SJCRH30 (cell line): Measurements from ENCODE around the gene APBB1. TPM values are rescaled to one million over a fixed set of nuclear protein-coding genes. Genes with fewer than 3 reads are reported as not detected.

ENCODE experiments used
- DNase-seq, 2 experiments: peaks; one replicate each; pipeline ENCODE4 v3.0.0-alpha.2; 2015 to 2020
- H3K27ac ChIP-seq: fragments of 250-450 bp; sonication (Bioruptor Pico); 2 replicates; pipeline ENCODE4 v1.5.1; 2020; ENCODE audit warnings: mild to moderate bottlenecking, moderate library complexity
- H3K27me3 ChIP-seq: fragments of 250-450 bp; sonication (Bioruptor Pico); 2 replicates; pipeline ENCODE4 v1.5.1; 2020; ENCODE audit warnings: mild to moderate bottlenecking, moderate library complexity
- H3K36me3 ChIP-seq: fragments of 250-450 bp; sonication (Bioruptor Pico); 2 replicates; pipeline ENCODE4 v1.5.1; 2020; ENCODE audit warnings: mild to moderate bottlenecking, moderate library complexity
- H3K4me1 ChIP-seq: fragments of 250-450 bp; sonication (Bioruptor Pico); 2 replicates; pipeline ENCODE4 v1.5.1; 2020; ENCODE audit warnings: mild to moderate bottlenecking, moderate library complexity
- H3K4me3 ChIP-seq: fragments of 250-450 bp; sonication (Bioruptor Pico); 2 replicates; pipeline ENCODE4 v1.5.1; 2020; ENCODE audit warnings: mild to moderate bottlenecking, moderate library complexity
- H3K9me3 ChIP-seq: fragments of 250-450 bp; sonication (Bioruptor Pico); replicated peaks from 2 replicates; pipeline ENCODE4 v1.5.1; 2020; ENCODE audit warnings: mild to moderate bottlenecking, moderate library complexity
- total RNA-seq: library from RNA; depleted of rRNA; stranded (reverse); fragments of >200 nt; shearing (Covaris generic); gene quantifications from 2 replicates; pipeline ENCODE4 v1.2.3, GENCODE V29; 2014

The APBB1 gene
- total RNA-seq, 1 experiment from 2014 or later = 19.6 TPM

DNA sequence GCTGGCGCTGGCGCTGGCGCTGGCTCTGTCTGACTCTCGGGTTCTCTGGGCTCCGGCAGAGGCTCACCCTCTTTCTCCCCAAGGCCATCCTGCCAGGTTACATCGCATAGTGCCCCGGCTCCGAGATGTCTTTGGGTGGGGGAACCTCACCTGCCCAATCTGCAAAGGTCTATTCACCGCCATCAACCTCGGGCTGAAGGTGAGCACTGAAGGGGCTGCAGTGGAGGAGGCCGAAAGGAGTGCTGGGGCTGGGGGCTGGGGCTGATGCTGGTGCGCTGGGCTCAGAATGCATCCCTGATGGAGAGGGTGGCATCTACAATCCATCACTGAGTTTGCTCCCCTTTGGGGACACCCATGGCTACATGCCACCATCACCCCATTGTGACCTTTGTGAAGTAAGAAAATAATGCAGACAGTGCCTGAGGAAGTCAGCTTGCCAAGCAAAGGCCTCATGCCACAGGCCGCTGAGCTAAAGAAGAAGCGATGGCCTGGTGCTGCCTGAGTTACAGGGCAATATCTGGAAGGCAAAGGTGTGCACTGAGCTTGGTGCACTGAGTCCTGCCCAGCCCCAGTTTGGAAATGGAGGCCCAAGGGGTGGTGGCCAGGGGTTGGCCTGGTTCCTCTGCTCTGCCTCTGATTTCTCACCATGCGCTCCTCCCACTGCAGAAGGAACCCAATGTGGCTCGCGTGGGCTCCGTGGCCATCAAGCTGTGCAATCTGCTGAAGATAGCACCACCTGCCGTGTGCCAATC lies 28.0 kb downstream of the APBB1 start:
- Histone ChIP-seq H3K27ac (peak overlapping the region; percentile 23; the same call in 1 of the 2 replicates), H3K4me3 (peak overlapping the region; percentile 72), H3K36me3 (no peaks in the 10 kb centered on the region), H3K9me3 (no peaks in the 10 kb centered on the region), H3K27me3 (no peaks in the 10 kb centered on the region), H3K4me1 (no peaks in the 10 kb centered on the region; the same call in 1 of the 2 replicates)
- no peak for DNase-seq

DNA sequence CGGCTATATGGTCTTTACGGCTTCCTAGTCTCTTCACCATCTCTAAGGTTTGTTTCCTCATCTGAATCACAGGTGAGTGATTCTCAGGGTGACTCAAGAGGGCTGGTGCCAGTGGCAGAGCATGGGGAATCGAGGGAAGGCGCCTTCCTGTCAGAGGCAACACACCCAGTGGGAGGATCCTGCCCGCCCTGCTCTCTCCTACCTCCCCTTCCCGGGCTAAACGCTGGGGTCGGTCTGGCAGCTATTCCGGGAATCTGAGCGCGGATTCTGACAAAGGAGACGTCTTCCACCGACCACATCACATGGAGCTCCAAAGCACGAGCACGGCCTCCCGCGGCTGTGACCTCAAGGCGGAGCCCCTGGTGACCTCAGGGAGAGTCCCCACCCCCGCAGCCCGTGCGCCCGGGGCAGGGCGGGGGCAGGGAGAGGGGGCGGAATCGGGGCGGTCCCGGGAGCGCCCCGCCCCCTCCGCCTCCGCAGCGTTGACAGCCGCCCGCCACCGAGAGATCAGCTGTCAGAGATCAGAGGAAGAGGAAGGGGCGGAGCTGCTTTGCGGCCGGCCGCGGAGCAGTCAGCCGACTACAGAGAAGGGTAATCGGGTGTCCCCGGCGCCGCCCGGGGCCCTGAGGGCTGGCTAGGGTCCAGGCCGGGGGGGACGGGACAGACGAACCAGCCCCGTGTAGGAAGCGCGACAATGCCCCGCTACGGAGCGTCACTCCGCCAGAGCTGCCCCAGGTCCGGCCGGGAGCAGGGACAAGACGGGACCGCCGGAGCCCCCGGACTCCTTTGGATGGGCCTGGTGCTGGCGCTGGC lies 28.8 kb downstream of the APBB1 start, which contains the start of gene SMPD1:
Gene SMPD1, plus strand, starts transcription at position 570 of the 813 bp plus-strand sequence. Its CDS starts 125 bp downstream, at position 695.
- Histone ChIP-seq H3K27me3 (no peaks in the 10 kb centered on the region), H3K36me3 (no peaks in the 10 kb centered on the region), H3K4me1 (no peaks in the 10 kb centered on the region; the same call in 1 of the 2 replicates), H3K4me3 (peak within 1 kb of the TSS; percentile 72), H3K9me3 (no peaks in the 10 kb centered on the region), H3K27ac (peak within 1 kb of the TSS; percentile 23; the same call in 1 of the 2 replicates)
- DNase-seq = peak; percentile 88 to 89

DNA sequence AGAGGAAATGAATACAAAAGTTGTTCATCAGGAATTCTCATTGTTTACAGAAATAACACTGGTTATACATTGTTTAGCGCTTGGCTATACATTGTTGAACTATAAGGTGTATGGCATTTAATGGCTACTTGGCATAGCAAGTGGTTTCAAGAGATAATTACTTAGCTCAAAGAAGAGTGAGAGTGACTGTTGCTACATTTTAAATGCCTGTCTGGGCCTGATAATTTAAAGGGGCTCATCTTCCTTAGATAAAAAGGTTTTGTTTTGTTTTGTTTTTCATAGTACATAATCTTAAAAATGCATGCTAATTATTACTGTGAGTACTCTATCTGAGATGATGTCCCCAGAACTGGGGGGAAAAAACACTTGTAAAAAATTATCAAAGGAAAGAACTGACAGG lies 30.1 kb downstream of the APBB1 start:
- no peaks in the 10 kb centered on the region; the same call in 1 of the 2 replicates for H3K4me1 ChIP-seq
- no peaks in the 10 kb centered on the region for H3K9me3 ChIP-seq
- no peak overlapping the region for H3K27ac ChIP-seq
- no peak overlapping the region for H3K4me3 ChIP-seq
- H3K27me3 ChIP-seq = no peaks in the 10 kb centered on the region
- no peaks in the 10 kb centered on the region for H3K36me3 ChIP-seq
- DNase-seq = no peak

DNA sequence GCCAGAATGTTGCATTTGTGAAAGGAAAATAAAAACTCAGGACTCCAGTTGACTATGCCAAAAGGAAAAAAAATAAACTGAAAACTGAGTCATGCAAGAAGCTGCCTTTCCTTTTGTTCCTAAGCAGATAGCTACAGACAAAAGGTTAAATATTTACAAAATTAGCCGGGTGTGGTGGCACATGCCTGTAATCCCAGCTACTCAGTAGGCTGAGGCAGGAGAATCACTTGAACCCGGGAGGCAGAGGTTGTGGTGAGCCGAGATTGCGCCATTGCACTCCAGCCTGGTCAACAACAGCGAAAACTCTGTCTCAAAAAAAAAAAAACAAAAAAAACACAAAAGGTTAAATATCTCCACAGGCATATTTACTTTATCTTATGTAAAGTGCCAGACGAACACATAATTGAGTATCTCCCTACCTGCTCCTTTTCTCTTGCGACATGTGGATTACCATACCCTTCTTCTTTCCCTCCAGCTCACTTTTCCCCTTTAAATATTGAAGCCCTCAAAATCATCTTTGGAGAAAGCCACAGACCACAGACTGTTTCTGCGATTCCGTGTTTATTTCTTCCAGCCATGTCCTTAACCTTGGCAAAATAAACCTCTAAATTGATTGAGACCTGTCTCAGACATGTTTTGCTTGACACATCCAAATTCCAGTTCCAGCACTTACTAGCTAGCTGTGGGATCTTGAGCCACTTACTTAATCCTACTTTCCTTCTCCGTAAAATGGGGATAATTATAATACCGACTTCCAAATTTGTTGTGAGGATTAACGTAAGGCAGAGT lies 30.9 kb downstream of the APBB1 start:
- H3K27me3 ChIP-seq = no peaks in the 10 kb centered on the region
- no peak overlapping the region for H3K4me3 ChIP-seq
- H3K4me1 ChIP-seq = no peaks in the 10 kb centered on the region; the same call in 1 of the 2 replicates
- H3K27ac ChIP-seq = no peak overlapping the region
- DNase-seq = no peak
- H3K36me3 ChIP-seq = no peaks in the 10 kb centered on the region
- H3K9me3 ChIP-seq = no peaks in the 10 kb centered on the region

DNA sequence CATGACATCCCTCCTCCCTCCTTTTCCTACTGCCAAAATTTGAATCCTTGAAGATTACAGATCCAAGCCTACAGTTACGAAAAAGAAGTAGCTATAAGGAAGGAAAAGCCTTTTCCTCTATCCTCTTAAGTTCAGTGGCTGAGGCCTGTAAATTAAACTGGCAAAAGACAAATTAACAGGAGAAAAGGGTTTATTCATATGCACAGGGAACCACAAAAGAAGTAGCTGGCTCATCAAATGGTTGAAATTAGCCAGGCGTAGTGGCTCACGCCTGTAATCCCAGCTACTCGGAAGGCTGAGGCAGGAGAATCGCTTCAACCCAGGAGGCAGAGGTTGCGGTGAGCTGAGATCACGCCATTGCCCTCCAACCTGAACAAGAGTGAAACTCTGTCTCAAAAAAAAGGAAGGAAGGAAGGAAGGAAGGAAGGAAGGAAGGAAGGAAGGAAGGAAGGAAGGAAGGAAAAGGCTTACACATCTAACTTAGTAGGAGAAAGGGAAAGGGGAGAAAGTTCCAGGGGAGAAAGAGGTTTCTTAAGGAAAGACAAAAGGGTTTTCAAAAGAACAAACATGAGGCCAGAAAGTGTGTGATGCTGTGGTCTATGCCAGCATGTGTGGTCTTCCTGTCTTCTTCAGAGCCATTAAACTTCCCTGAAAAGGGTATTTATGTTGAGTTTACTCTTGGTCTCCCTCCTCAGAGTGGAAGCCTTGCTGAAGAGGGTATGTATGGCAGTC lies 33.7 kb downstream of the APBB1 start:
- Histone ChIP-seq H3K4me3 (no peak overlapping the region), H3K27me3 (no peaks in the 10 kb centered on the region), H3K9me3 (no peaks in the 10 kb centered on the region), H3K27ac (no peak overlapping the region), H3K4me1 (no peaks in the 10 kb centered on the region; the same call in 1 of the 2 replicates), H3K36me3 (no peaks in the 10 kb centered on the region)
- no peak for DNase-seq

DNA sequence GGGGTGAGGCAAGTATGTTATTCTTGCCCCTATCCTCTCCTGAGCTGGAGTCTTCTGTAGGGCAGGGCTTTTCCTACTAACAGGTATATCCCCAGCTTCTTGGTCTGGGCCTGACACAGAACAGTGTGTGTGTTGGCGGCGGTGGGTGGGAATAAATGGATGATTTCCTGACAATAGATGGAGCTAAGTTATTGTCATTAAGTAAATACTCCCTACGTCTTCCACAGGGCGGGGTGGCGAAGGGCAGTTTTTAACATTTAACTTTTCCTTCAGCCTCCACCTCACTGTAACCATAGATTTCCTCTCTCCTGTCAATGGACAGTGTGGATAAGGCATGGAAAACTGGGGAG lies 40.3 kb downstream of the APBB1 start:
- no peaks in the 10 kb centered on the region for H3K4me1 ChIP-seq
- peaks cover 7% of the 10 kb centered on the region; the same call in 1 of the 2 replicates for H3K27me3 ChIP-seq
- H3K9me3 ChIP-seq = no peaks in the 10 kb centered on the region
- H3K4me3 ChIP-seq = no peak overlapping the region
- no peak overlapping the region for H3K27ac ChIP-seq
- no peaks in the 10 kb centered on the region for H3K36me3 ChIP-seq
- no peak for DNase-seq

DNA sequence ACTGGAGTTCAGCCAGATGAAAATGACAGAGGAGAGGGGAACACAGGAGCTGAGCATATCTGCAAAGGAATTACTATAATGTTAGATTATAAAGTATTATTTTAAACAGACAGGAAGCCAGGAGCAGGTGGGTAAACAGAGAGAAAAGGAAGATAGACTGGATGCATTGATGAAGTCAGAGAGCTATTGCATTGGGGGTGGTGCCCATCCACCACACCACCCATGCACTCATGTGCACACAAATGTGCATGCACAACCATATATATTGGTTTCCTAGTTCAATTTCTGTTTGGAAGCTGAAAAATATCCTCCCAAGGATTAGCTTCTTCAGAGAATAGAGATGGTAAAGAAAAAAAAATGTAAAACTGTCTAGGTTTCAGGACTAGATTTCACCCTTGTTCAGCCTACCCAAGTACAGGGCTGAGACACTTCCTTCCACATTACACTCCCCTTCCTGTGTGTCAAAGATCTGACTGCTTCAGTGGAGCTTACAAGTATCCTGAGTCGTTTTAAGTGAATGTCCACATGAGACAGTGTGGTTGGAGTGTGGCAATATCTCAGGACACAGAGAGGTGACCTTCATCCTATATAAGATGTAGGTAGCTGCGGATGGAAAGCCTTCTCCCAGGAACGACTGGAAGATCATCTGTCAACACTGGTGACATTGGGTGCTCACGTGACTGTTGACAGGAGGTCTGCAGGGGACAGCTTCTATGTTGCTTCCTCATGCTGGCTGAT lies 40.8 kb downstream of the APBB1 start:
- Histone ChIP-seq H3K9me3 (no peaks in the 10 kb centered on the region), H3K4me3 (no peak overlapping the region), H3K27me3 (peaks cover 7% of the 10 kb centered on the region; the same call in 1 of the 2 replicates), H3K27ac (no peak overlapping the region), H3K4me1 (no peaks in the 10 kb centered on the region), H3K36me3 (no peaks in the 10 kb centered on the region)
- no peak for DNase-seq

DNA sequence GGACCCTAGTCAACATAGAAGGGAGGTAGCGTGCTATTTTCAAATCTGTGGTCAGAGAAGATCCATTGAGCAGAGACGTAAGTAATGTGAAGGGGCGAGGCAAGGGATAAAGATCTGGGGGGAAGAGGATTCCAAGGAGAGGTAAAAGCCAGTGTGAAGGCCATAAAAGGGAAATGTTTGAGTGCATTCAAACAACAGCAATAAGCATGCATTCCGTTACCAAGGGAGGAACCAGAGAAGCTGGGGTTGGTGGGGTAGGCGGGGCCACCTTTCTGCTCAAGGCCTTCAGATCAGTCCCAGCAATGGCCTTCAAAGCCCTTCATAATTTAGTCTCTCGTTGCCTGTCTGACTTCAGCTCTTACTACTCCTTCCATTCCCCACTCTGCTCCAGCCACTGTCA lies 47.1 kb downstream of the APBB1 start:
- H3K4me3 ChIP-seq = no peak overlapping the region
- DNase-seq = no peak
- no peaks in the 10 kb centered on the region for H3K36me3 ChIP-seq
- no peaks in the 10 kb centered on the region for H3K9me3 ChIP-seq
- H3K27me3 ChIP-seq = peaks cover 7% of the 10 kb centered on the region; the same call in 1 of the 2 replicates
- H3K27ac ChIP-seq = no peak overlapping the region
- H3K4me1 ChIP-seq = no peaks in the 10 kb centered on the region

DNA sequence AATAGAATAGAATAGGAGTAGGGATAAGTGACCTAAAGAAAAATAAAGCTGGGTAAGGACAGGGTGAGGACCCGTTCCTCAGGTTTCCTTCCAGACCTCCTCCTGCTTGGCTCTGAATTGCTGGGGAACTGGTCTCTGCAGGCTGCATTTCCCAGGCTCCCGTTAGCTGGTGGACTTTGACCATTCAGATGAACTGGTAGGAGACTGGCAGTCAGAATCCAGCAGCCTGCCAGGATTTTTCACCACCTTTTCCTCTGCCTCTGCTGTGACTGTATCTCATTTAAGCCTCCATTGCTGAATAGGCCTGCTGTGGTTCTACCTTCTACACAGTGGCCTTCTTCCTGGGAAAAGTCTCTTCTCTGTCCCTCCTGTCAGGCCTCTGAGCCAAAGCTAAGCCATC lies 53.2 kb downstream of the APBB1 start:
- peaks cover 3% of the 10 kb centered on the region; the same call in 1 of the 2 replicates for H3K4me1 ChIP-seq
- H3K27me3 ChIP-seq = peaks cover 8% of the 10 kb centered on the region
- H3K27ac ChIP-seq = no peak overlapping the region

DNA sequence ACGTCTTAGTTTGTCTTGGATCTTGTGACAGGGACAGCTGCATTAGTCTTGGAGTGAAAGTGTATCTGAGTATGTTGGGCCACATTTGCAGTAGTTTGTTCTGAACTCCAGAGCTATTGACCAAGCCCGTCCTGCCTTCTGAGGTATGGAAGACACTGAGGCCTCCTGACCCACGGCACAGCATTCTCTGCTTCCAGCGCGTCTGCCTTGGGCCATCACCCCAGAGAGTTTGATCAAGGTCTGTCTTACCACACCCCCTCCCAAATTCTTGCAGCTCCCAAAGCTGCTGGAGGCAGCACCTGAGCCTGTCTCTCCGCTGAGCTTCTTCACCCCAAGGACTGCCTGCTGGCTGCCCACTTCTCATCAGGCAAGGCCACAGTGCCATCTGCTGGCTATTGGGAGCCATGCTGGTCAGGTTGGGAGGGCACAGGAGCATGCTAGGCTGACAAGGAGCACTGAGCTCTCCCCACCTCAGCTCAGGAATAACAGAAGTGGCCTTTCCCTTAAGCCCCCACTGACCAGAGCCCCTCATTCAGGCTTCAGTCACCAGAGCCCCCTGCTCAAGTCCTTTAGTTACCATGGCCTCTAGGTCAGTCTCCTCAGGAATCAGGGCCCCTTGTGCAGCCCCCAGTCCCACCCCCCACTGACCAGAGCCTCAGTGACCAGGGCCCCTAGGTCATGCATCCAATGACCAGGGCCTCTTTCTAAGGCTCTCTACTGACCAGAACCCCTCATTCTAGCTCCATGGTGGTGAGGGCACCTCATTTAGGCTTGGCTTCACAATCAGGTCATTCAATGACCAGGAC lies 55.8 kb downstream of the APBB1 start:
- Histone ChIP-seq H3K4me3 (no peak overlapping the region), H3K9me3 (no peaks in the 10 kb centered on the region), H3K36me3 (no peaks in the 10 kb centered on the region), H3K27ac (no peak overlapping the region), H3K4me1 (peaks cover 3% of the 10 kb centered on the region; the same call in 1 of the 2 replicates), H3K27me3 (peaks cover 8% of the 10 kb centered on the region)
- DNase-seq = peak; percentile 75 to 89

More for the DNA sequence above, 53.2 kb downstream of the APBB1 start:
- Histone ChIP-seq H3K9me3 (no peaks in the 10 kb centered on the region), H3K36me3 (no peaks in the 10 kb centered on the region), H3K4me3 (no peak overlapping the region)
- no peak for DNase-seq

DNA sequence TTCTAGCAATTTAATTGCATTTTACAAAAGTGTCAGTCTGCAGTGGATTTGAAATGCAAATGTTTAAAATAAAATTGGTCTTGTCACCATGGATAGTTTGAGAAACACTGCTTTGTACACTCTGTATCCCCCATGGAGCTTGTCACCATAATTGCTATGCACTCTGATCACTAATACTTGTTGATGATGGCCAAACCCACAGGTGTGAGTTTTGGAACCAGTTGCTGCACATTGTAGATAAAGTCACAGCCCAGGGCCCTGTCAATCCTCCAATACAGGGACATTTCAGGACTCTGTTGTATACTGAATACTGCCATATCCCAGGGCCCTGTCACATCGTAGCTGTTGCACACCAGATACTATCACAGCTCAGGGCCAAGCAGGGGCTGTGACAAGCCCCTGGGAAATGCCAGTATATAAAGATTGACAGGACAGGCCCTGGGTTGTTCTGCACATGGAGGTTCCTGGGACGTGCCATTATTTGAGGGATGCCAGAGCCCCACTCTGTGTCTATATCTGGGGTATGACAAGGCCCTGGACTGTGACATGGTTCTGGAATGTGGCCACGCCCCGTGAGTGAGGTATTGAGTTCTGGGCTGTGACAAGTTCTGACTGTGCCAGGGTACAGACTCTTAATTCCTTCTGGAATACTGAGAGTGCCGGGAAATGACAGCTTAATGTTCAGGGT lies 56.6 kb downstream of the APBB1 start:
- Histone ChIP-seq H3K27ac (no peak overlapping the region), H3K9me3 (no peaks in the 10 kb centered on the region), H3K27me3 (peaks cover 8% of the 10 kb centered on the region), H3K36me3 (no peaks in the 10 kb centered on the region), H3K4me3 (no peak overlapping the region), H3K4me1 (peaks cover 4% of the 10 kb centered on the region; the same call in 1 of the 2 replicates)
- DNase-seq = no peak

DNA sequence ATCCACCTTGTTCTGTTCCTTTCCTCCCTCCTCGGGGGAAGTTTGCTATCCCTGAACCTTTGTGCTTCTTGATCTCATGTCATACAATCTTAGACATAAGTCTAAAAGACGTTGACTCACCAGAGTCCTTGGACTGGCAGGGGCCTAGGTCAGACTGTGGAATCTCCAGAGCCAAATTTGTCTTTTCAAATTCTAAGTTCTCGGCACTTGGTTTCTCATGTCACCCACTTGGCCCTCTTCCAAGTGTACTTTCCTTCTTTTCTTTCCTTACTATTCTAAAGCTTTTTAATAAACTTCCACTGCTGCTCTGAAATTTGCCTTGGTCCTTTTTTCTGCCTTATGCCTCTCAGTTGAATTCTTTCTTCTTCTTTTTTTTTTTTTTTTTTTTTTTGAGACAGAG lies 58.7 kb downstream of the APBB1 start:
- H3K36me3 ChIP-seq = no peaks in the 10 kb centered on the region
- no peak overlapping the region for H3K27ac ChIP-seq
- peaks cover 14% of the 10 kb centered on the region for H3K4me1 ChIP-seq
- peaks cover under 1% of the 10 kb centered on the region for H3K27me3 ChIP-seq
- DNase-seq = no peak
- H3K4me3 ChIP-seq = no peak overlapping the region
- H3K9me3 ChIP-seq = no peaks in the 10 kb centered on the region
